Glomerular endothelial cell (primary cell): Measurements from ENCODE around the gene GALE. TPM values are rescaled to one million over a fixed set of nuclear protein-coding genes. Genes with fewer than 3 reads are reported as not detected.
"Not testable (repeated sequence)": the region's sequence is repeated elsewhere in the genome, so short reads cannot be mapped to it uniquely, and the experiment has no call there.

Experiments used
- DNase-seq: peaks from one replicate; pipeline ENCODE4 v3.0.0-alpha.2; 2011; ENCODE audit warnings: low read depth, low spot score; ENCODE audit errors: extremely low read depth
- total RNA-seq: library from RNA; depleted of rRNA; stranded (reverse); fragments of >200 nt; gene quantifications from 2 replicates; pipeline ENCODE4 v1.2.3, GENCODE V29; 2015

GALE gene
- 60.6 and 82.0 TPM in 2 replicates for total RNA-seq

- no peak for DNase-seq
Measured at GRCh38 chr1:23800400-23801337, at the start of gene GALE. Gene GALE, minus strand, starts transcription at chr1:23800754. Its CDS starts 1,747 bp downstream, at chr1:23799007.

- DNase-seq, result no peak
Measured at GRCh38 chr1:23848673-23849616, 48.4 kb upstream of the GALE start.

GRCh38 chr1:23847482-23848095 is 47.0 kb upstream of the GALE start:
- DNase-seq, result not testable (repeated sequence)

GRCh38 chr1:23845163-23845562 is 44.6 kb upstream of the GALE start:
- DNase-seq, result no peak

- DNase-seq, result no peak
Measured at GRCh38 chr1:23843644-23844043, 43.1 kb upstream of the GALE start.

GRCh38 chr1:23838401-23838866 is 37.9 kb upstream of the GALE start:
- no peak for DNase-seq

GRCh38 chr1:23837908-23838307 is 37.4 kb upstream of the GALE start:
- DNase-seq, result no peak

- no peak for DNase-seq
Measured at GRCh38 chr1:23836037-23836436, 35.5 kb upstream of the GALE start.

- DNase-seq, result not testable (repeated sequence)
Measured at GRCh38 chr1:23834156-23834555, 33.6 kb upstream of the GALE start.

- DNase-seq, result no peak
Measured at GRCh38 chr1:23827717-23828116, 27.2 kb upstream of the GALE start.

GRCh38 chr1:23826590-23826989 is 26.0 kb upstream of the GALE start:
- not testable (repeated sequence) for DNase-seq

- DNase-seq, result no peak
Measured at GRCh38 chr1:23825762-23826522, 25.4 kb upstream of the GALE start.

GRCh38 chr1:23825076-23825761 is 24.7 kb upstream of the GALE start, which contains the start of gene HMGCL:
Gene HMGCL, minus strand, starts transcription at chr1:23825429. Its CDS starts 14 bp downstream, at chr1:23825415.
- DNase-seq, result no peak

GRCh38 chr1:23824711-23825075 is 24.1 kb upstream of the GALE start:
- DNase-seq, result no peak

- DNase-seq, result no peak
Measured at GRCh38 chr1:23823767-23824166, 23.2 kb upstream of the GALE start.

- DNase-seq, result no peak
Measured at GRCh38 chr1:23817633-23818032, 17.1 kb upstream of the GALE start.

GRCh38 chr1:23816906-23817305 is 16.4 kb upstream of the GALE start:
- DNase-seq, result no peak

GRCh38 chr1:23816361-23816760 is 15.8 kb upstream of the GALE start:
- no peak for DNase-seq

GRCh38 chr1:23814016-23814415 is 13.5 kb upstream of the GALE start:
- no peak for DNase-seq
